ENCODE measurements around the gene PPIL3. TPM values are rescaled to one million over a fixed set of nuclear protein-coding genes. Genes with fewer than 3 reads are reported as not detected.

PPIL3 gene
- 63.7 TPM for total RNA-seq

GRCh38 chr2:200888704-200889625 lies at the start of gene PPIL3, which contains the start of gene NIF3L1:
TSS of gene PPIL3 (minus strand) at chr2:200889077. CDS start at chr2:200887615, 1,462 bp downstream.
TSS of gene NIF3L1 (plus strand) at chr2:200889371. CDS start at chr2:200891944, 2,573 bp downstream.
- Histone ChIP-seq H3K36me3 (ENCODE audit: control insufficient read depth in 3 of 3, insufficient read depth in 3 of 3, low read length in 3 of 3) (peaks cover 7 to 14% (median 10%) of the 10 kb centered on the region in 3 donors), H3K27ac (ENCODE audit: low read depth, low read length) (peak within 1 kb of the TSS; percentile 89), H3K9ac (ENCODE audit: low read depth in 1 of 3, low read length in 3 of 3) (peak within 1 kb of the TSS; percentile 78 to 99 (median 97))

GRCh38 chr2:200930947-200931626 lies 42.2 kb upstream of the PPIL3 start:
- Histone ChIP-seq H3K9me3 (ENCODE audit: control insufficient read depth in 3 of 3, low read length in 3 of 3) (no peaks in the 10 kb centered on the region), H3K4me3 (ENCODE audit: low read length in 3 of 3) (no peak overlapping the region), H3K4me1 (ENCODE audit: control insufficient read depth in 3 of 3, insufficient read depth in 3 of 3, low read length in 3 of 3) (no peaks in the 10 kb centered on the region), H3K9ac (ENCODE audit: low read depth in 1 of 3, low read length in 3 of 3) (no peak overlapping the region), H3K36me3 (ENCODE audit: control insufficient read depth in 3 of 3, insufficient read depth in 3 of 3, low read length in 3 of 3) (peaks cover 20 to 45% (median 44%) of the 10 kb centered on the region in 3 donors), H3K27me3 (ENCODE audit: control insufficient read depth in 3 of 3, insufficient read depth in 3 of 3, low read length in 3 of 3) (no peaks in the 10 kb centered on the region), H3K27ac (ENCODE audit: low read depth, low read length) (no peak overlapping the region)

More at GRCh38 chr2:200888704-200889625, at the start of gene PPIL3, which contains the start of gene NIF3L1:
- H3K9me3 ChIP-seq (ENCODE audit: control insufficient read depth in 3 of 3, low read length in 3 of 3), result no peaks in the 10 kb centered on the region
- H3K4me1 ChIP-seq (ENCODE audit: control insufficient read depth in 3 of 3, insufficient read depth in 3 of 3, low read length in 3 of 3), result peaks cover 13 to 15% (median 14%) of the 10 kb centered on the region in 3 donors
- H3K27me3 ChIP-seq (ENCODE audit: control insufficient read depth in 3 of 3, insufficient read depth in 3 of 3, low read length in 3 of 3), result no peaks in the 10 kb centered on the region
- H3K4me3 ChIP-seq (ENCODE audit: low read length in 3 of 3), result peak within 1 kb of the TSS; percentile 80 to 100 (median 96)

GRCh38 chr2:200929334-200930249 lies 40.7 kb upstream of the PPIL3 start:
- Histone ChIP-seq H3K4me1 (ENCODE audit: control insufficient read depth in 3 of 3, insufficient read depth in 3 of 3, low read length in 3 of 3) (no peaks in the 10 kb centered on the region), H3K9ac (ENCODE audit: low read depth in 1 of 3, low read length in 3 of 3) (no peak overlapping the region), H3K9me3 (ENCODE audit: control insufficient read depth in 3 of 3, low read length in 3 of 3) (no peaks in the 10 kb centered on the region), H3K27ac (ENCODE audit: low read depth, low read length) (no peak overlapping the region), H3K4me3 (ENCODE audit: low read length in 3 of 3) (no peak overlapping the region), H3K36me3 (ENCODE audit: control insufficient read depth in 3 of 3, insufficient read depth in 3 of 3, low read length in 3 of 3) (peaks cover 17 to 44% (median 41%) of the 10 kb centered on the region in 3 donors), H3K27me3 (ENCODE audit: control insufficient read depth in 3 of 3, insufficient read depth in 3 of 3, low read length in 3 of 3) (no peaks in the 10 kb centered on the region)

GRCh38 chr2:200922439-200922838 lies 33.6 kb upstream of the PPIL3 start:
- Histone ChIP-seq H3K4me1 (ENCODE audit: control insufficient read depth in 3 of 3, insufficient read depth in 3 of 3, low read length in 3 of 3) (no peaks in the 10 kb centered on the region), H3K27ac (ENCODE audit: low read depth, low read length) (no peak overlapping the region), H3K9me3 (ENCODE audit: control insufficient read depth in 3 of 3, low read length in 3 of 3) (no peaks in the 10 kb centered on the region), H3K27me3 (ENCODE audit: control insufficient read depth in 3 of 3, insufficient read depth in 3 of 3, low read length in 3 of 3) (no peaks in the 10 kb centered on the region), H3K9ac (ENCODE audit: low read depth in 1 of 3, low read length in 3 of 3) (no peak overlapping the region), H3K4me3 (ENCODE audit: low read length in 3 of 3) (no peak overlapping the region), H3K36me3 (ENCODE audit: control insufficient read depth in 3 of 3, insufficient read depth in 3 of 3, low read length in 3 of 3) (peaks cover 26 to 54% (median 50%) of the 10 kb centered on the region in 3 donors)

- Histone ChIP-seq H3K4me3 (ENCODE audit: low read length in 3 of 3) (no peak overlapping the region), H3K9ac (ENCODE audit: low read depth in 1 of 3, low read length in 3 of 3) (no peak overlapping the region), H3K27ac (ENCODE audit: low read depth, low read length) (no peak overlapping the region), H3K9me3 (ENCODE audit: control insufficient read depth in 3 of 3, low read length in 3 of 3) (no peaks in the 10 kb centered on the region), H3K4me1 (ENCODE audit: control insufficient read depth in 3 of 3, insufficient read depth in 3 of 3, low read length in 3 of 3) (no peaks in the 10 kb centered on the region), H3K36me3 (ENCODE audit: control insufficient read depth in 3 of 3, insufficient read depth in 3 of 3, low read length in 3 of 3) (peaks cover 30 to 51% (median 39%) of the 10 kb centered on the region in 3 donors), H3K27me3 (ENCODE audit: control insufficient read depth in 3 of 3, insufficient read depth in 3 of 3, low read length in 3 of 3) (no peaks in the 10 kb centered on the region)
Measured at GRCh38 chr2:200913654-200914053, 24.8 kb upstream of the PPIL3 start.

- H3K36me3 ChIP-seq (ENCODE audit: control insufficient read depth in 3 of 3, insufficient read depth in 3 of 3, low read length in 3 of 3), result peaks cover 23 to 39% (median 26%) of the 10 kb centered on the region in 3 donors
Measured at GRCh38 chr2:200909958-200910357, 21.1 kb upstream of the PPIL3 start.

GRCh38 chr2:200905618-200906296 lies 16.9 kb upstream of the PPIL3 start:
- Histone ChIP-seq H3K36me3 (ENCODE audit: control insufficient read depth in 3 of 3, insufficient read depth in 3 of 3, low read length in 3 of 3) (peaks cover 0 to 19% (median 2%) of the 10 kb centered on the region in 3 donors), H3K9me3 (ENCODE audit: control insufficient read depth in 3 of 3, low read length in 3 of 3) (no peaks in the 10 kb centered on the region), H3K4me1 (ENCODE audit: control insufficient read depth in 3 of 3, insufficient read depth in 3 of 3, low read length in 3 of 3) (peaks cover 0 to 3% (median 0%) of the 10 kb centered on the region in 3 donors), H3K4me3 (ENCODE audit: low read length in 3 of 3) (no peak overlapping the region), H3K27ac (ENCODE audit: low read depth, low read length) (no peak overlapping the region), H3K9ac (ENCODE audit: low read depth in 1 of 3, low read length in 3 of 3) (no peak overlapping the region), H3K27me3 (ENCODE audit: control insufficient read depth in 3 of 3, insufficient read depth in 3 of 3, low read length in 3 of 3) (no peaks in the 10 kb centered on the region)

More at GRCh38 chr2:200909958-200910357, 21.1 kb upstream of the PPIL3 start:
- H3K9me3 ChIP-seq (ENCODE audit: control insufficient read depth in 3 of 3, low read length in 3 of 3), result no peaks in the 10 kb centered on the region
- no peaks in the 10 kb centered on the region for H3K4me1 ChIP-seq (ENCODE audit: control insufficient read depth in 3 of 3, insufficient read depth in 3 of 3, low read length in 3 of 3)
- H3K4me3 ChIP-seq (ENCODE audit: low read length in 3 of 3), result no peak overlapping the region
- no peak overlapping the region for H3K9ac ChIP-seq (ENCODE audit: low read depth in 1 of 3, low read length in 3 of 3)
- H3K27me3 ChIP-seq (ENCODE audit: control insufficient read depth in 3 of 3, insufficient read depth in 3 of 3, low read length in 3 of 3), result no peaks in the 10 kb centered on the region
- no peak overlapping the region for H3K27ac ChIP-seq (ENCODE audit: low read depth, low read length)

- Histone ChIP-seq H3K9ac (ENCODE audit: low read depth in 1 of 3, low read length in 3 of 3) (no peak overlapping the region), H3K27me3 (ENCODE audit: control insufficient read depth in 3 of 3, insufficient read depth in 3 of 3, low read length in 3 of 3) (no peaks in the 10 kb centered on the region), H3K36me3 (ENCODE audit: control insufficient read depth in 3 of 3, insufficient read depth in 3 of 3, low read length in 3 of 3) (peaks cover 17 to 44% (median 37%) of the 10 kb centered on the region in 3 donors), H3K4me3 (ENCODE audit: low read length in 3 of 3) (no peak overlapping the region), H3K27ac (ENCODE audit: low read depth, low read length) (no peak overlapping the region), H3K9me3 (ENCODE audit: control insufficient read depth in 3 of 3, low read length in 3 of 3) (no peaks in the 10 kb centered on the region), H3K4me1 (ENCODE audit: control insufficient read depth in 3 of 3, insufficient read depth in 3 of 3, low read length in 3 of 3) (peaks cover 0 to 3% (median 0%) of the 10 kb centered on the region in 3 donors)
Measured at GRCh38 chr2:200901459-200902072, 12.7 kb upstream of the PPIL3 start.
